ENCODE results near the gene TM6SF1. TPM values are rescaled to one million over a fixed set of nuclear protein-coding genes. Genes with fewer than 3 reads are reported as not detected.

The TM6SF1 gene
- total and polyA plus RNA-seq, 4 donors = 0.65 to 2.1 (median 1.3) TPM

GRCh38 chr15:83100097-83100646 is 7.3 kb upstream of the TM6SF1 start:
- H3K4me1 ChIP-seq (ENCODE audit: control insufficient read depth in 4 of 4, insufficient read depth in 4 of 4, low read length in 3 of 4) = no peaks in the 10 kb centered on the region
- H3K27me3 ChIP-seq (ENCODE audit: control insufficient read depth in 4 of 4, insufficient read depth in 4 of 4, low read length in 3 of 4) = peaks cover 0 to 12% (median 2%) of the 10 kb centered on the region in 4 donors
- H3K27ac ChIP-seq (ENCODE audit: low read depth in 1 of 2, low read length in 2 of 2) = no peak overlapping the region
- DNase-seq (ENCODE audit: low spot score) = no peak
- H3K36me3 ChIP-seq (ENCODE audit: control insufficient read depth in 4 of 4, insufficient read depth in 3 of 4, low read depth in 1 of 4, low read length in 3 of 4) = no peaks in the 10 kb centered on the region
- no peak for TF ChIP-seq CTCF (IDR thresholded peaks at IDR 0.05; ENCODE audit: low read depth, low read length, missing input control)
- TF ChIP-seq REST (IDR thresholded peaks at IDR 0.05) = no peak
- TF ChIP-seq NR2F2 (IDR thresholded peaks at IDR 0.05) = no peak
- TF ChIP-seq EGR1 (IDR thresholded peaks at IDR 0.05; ENCODE audit: low read depth in 2 of 2) = no peak
- no peak for TF ChIP-seq SP1 (IDR thresholded peaks at IDR 0.05)
- no peak overlapping the region for H3K9ac ChIP-seq (ENCODE audit: low read depth in 1 of 2, low read length in 2 of 2)
- WGBS = 63% methylated on average over 2 of the region's 2 CpGs
- H3K4me3 ChIP-seq (ENCODE audit: low read depth in 1 of 3, low read length in 3 of 3) = no peak overlapping the region
- H3K9me3 ChIP-seq (ENCODE audit: control insufficient read depth in 4 of 4, low read length in 3 of 4) = peaks cover 1 to 9% (median 3%) of the 10 kb centered on the region in 4 donors

- Histone ChIP-seq H3K4me1 (ENCODE audit: control insufficient read depth in 4 of 4, insufficient read depth in 4 of 4, low read length in 3 of 4) (peaks cover 0 to 6% (median 2%) of the 10 kb centered on the region in 4 donors), H3K27me3 (ENCODE audit: control insufficient read depth in 4 of 4, insufficient read depth in 4 of 4, low read length in 3 of 4) (peaks cover 0 to 12% (median 3%) of the 10 kb centered on the region in 4 donors), H3K27ac (ENCODE audit: low read depth in 1 of 2, low read length in 2 of 2) (no peak overlapping the region), H3K9me3 (ENCODE audit: control insufficient read depth in 4 of 4, low read length in 3 of 4) (peaks cover 0 to 9% (median 3%) of the 10 kb centered on the region in 4 donors), H3K4me3 (ENCODE audit: low read depth in 1 of 3, low read length in 3 of 3) (no peak overlapping the region), H3K36me3 (ENCODE audit: control insufficient read depth in 4 of 4, insufficient read depth in 3 of 4, low read depth in 1 of 4, low read length in 3 of 4) (no peaks in the 10 kb centered on the region), H3K9ac (ENCODE audit: low read depth in 1 of 2, low read length in 2 of 2) (no peak overlapping the region)
- DNase-seq (ENCODE audit: low spot score) = no peak
- TF ChIP-seq MAX (IDR thresholded peaks at IDR 0.05) (no peak), TAF1 (conservative IDR thresholded peaks at IDR 0.05) (no peak), RAD21 (IDR thresholded peaks at IDR 0.05) (no peak), CTCF (IDR thresholded peaks at IDR 0.05; ENCODE audit: low read depth, low read length, missing input control) (no peak), ATF3 (IDR thresholded peaks at IDR 0.05) (no peak), JUND (IDR thresholded peaks at IDR 0.05) (no peak), ZBTB33 (IDR thresholded peaks at IDR 0.05) (no peak), RXRA (IDR thresholded peaks at IDR 0.05) (no peak), NR2F2 (IDR thresholded peaks at IDR 0.05) (no peak), HNF4A (conservative IDR thresholded peaks at IDR 0.05) (no peak), SP1 (IDR thresholded peaks at IDR 0.05) (no peak), GABPA (IDR thresholded peaks at IDR 0.05 in 1 of 2, conservative IDR thresholded peaks at IDR 0.05 in 1 of 2) (no peak), FOXA1 (IDR thresholded peaks at IDR 0.05) (no peak), HNF4G (IDR thresholded peaks at IDR 0.05) (no peak), YY1 (IDR thresholded peaks at IDR 0.05) (no peak), FOXA2 (IDR thresholded peaks at IDR 0.05) (no peak), EGR1 (IDR thresholded peaks at IDR 0.05; ENCODE audit: low read depth in 2 of 2) (no peak), REST (IDR thresholded peaks at IDR 0.05) (no peak)
- 80% methylated on average over 2 of the region's 2 CpGs for WGBS
Observed at GRCh38 chr15:83102346-83102745, 5.1 kb upstream of the TM6SF1 start.
